DOHH2 (cell line): ENCODE results near the gene LRPAP1.

ENCODE experiments used
- CTCF ChIP-seq: fragments of 200-600 bp; sonication (generic); IDR thresholded peaks from one replicate; pipeline ENCODE4 v1.5.1; 2014; ENCODE audit warnings: antibody characterized with exemption, mild to moderate bottlenecking, low read depth, low read length; ENCODE audit not compliant: poor library complexity, severe bottlenecking
- EZH2phosphoT487 ChIP-seq: fragments of 200-600 bp; sonication (generic); IDR thresholded peaks from 2 replicates; pipeline ENCODE4 v1.6.1; 2017; ENCODE audit warnings: borderline replicate concordance, mild to moderate bottlenecking, antibody characterized with exemption, low read length, moderate library complexity, mixed read lengths

- TF ChIP-seq CTCF (no peak), EZH2phosphoT487 (no peak)
Measured at GRCh38 chr4:3519468-3520264, 12.6 kb downstream of the LRPAP1 start.
